GM18498 (cell line): ENCODE data around the gene TGFA.
"Not testable (repeated sequence)": the region's sequence is repeated elsewhere in the genome, so short reads cannot be mapped to it uniquely, and the experiment has no call there.

ENCODE experiments used
- ATAC-seq: cut with Tn5 transposase; IDR thresholded peaks from one replicate; pipeline ENCODE4 v1.9.1; 2021; ENCODE audit warnings: mild to moderate bottlenecking, moderate library complexity; ENCODE audit not compliant: unreplicated experiment

Gene TGFA

GRCh38 chr2:70467237-70467636 lies 86.4 kb downstream of the TGFA start:
- no peak for ATAC-seq

- not testable (repeated sequence) for ATAC-seq
Observed at GRCh38 chr2:70466647-70467046, 87.0 kb downstream of the TGFA start.

- no peak for ATAC-seq
Observed at GRCh38 chr2:70463997-70464396, 89.6 kb downstream of the TGFA start.

GRCh38 chr2:70463581-70463980 lies 90.0 kb downstream of the TGFA start:
- no peak for ATAC-seq

- no peak for ATAC-seq
Observed at GRCh38 chr2:70461981-70462876, 91.4 kb downstream of the TGFA start.

GRCh38 chr2:70461414-70461813 lies 92.2 kb downstream of the TGFA start:
- ATAC-seq = no peak

- ATAC-seq = no peak
Observed at GRCh38 chr2:70460333-70460732, 93.3 kb downstream of the TGFA start.

- no peak for ATAC-seq
Observed at GRCh38 chr2:70458661-70459060, 95.0 kb downstream of the TGFA start.

- no peak for ATAC-seq
Observed at GRCh38 chr2:70456585-70457495, 96.8 kb downstream of the TGFA start.

- no peak for ATAC-seq
Observed at GRCh38 chr2:70454936-70455544, 98.6 kb downstream of the TGFA start.

- ATAC-seq = no peak
Observed at GRCh38 chr2:70450641-70451250, 102.9 kb downstream of the TGFA start.

- ATAC-seq = no peak
Observed at GRCh38 chr2:70448041-70448440, 105.6 kb downstream of the TGFA start.

GRCh38 chr2:70443726-70444125 lies 109.9 kb downstream of the TGFA start:
- ATAC-seq = no peak

GRCh38 chr2:70443078-70443465 lies 110.6 kb downstream of the TGFA start:
- no peak for ATAC-seq

GRCh38 chr2:70442301-70443077 lies 111.1 kb downstream of the TGFA start:
- ATAC-seq = no peak

- no peak for ATAC-seq
Observed at GRCh38 chr2:70440621-70441020, 113.0 kb downstream of the TGFA start.

GRCh38 chr2:70435138-70435537 lies 118.5 kb downstream of the TGFA start:
- ATAC-seq = no peak

- no peak for ATAC-seq
Observed at GRCh38 chr2:70433315-70433714, 120.3 kb downstream of the TGFA start.

GRCh38 chr2:70431716-70432347 lies 121.8 kb downstream of the TGFA start:
- ATAC-seq = no peak

GRCh38 chr2:70426341-70426740 lies 127.3 kb downstream of the TGFA start:
- no peak for ATAC-seq
